UCSD-AML1 (cell line): ENCODE data around the gene PRLH.
"Not testable (repeated sequence)": the region's sequence is repeated elsewhere in the genome, so short reads cannot be mapped to it uniquely, and the experiment has no call there.

ENCODE experiments used
- DNase-seq: peaks from one replicate; lab custom pipeline; 2025; ENCODE audit not compliant: unreplicated experiment; lab: John Stamatoyannopoulos, UW

The PRLH gene

GRCh38 chr2:237599465-237600110 is 33.2 kb downstream of the PRLH start:
- no peak for DNase-seq

- no peak for DNase-seq
These were observed 34.0 kb downstream of the PRLH start for GRCh38 chr2:237600205-237600846.

DNA sequence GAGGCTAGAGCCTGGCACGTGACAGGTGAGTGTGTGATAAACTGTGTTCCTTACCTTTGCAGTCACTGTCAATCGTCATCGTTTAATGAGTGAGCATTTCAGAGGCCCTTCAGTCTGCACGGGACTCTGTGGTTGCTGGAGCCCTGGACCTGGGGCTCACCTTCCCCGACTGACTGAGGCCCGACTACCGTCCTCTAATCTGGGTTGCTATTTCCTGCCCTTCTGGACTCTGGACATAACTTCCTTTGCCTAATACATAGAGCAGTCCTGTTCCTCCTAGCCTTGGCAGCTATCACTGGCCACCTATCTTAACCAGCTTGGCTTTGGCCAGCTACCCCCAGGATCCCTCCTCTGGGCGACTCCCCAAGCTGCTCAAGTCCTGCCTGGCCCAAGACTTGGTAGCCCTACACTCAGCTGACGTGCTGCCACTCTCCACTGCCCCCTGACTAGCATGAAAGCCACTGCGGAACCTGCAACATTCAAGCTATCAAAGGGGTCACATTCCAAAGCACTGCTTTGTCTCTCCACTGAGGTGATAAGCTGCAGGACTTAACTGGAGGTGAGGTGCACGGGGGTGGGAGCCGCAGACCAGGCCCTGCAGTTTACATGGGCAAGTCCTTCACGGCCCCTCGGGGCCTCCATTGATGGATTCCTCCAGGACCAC is 35.2 kb downstream of the PRLH start:
- DNase-seq: no peak

DNA sequence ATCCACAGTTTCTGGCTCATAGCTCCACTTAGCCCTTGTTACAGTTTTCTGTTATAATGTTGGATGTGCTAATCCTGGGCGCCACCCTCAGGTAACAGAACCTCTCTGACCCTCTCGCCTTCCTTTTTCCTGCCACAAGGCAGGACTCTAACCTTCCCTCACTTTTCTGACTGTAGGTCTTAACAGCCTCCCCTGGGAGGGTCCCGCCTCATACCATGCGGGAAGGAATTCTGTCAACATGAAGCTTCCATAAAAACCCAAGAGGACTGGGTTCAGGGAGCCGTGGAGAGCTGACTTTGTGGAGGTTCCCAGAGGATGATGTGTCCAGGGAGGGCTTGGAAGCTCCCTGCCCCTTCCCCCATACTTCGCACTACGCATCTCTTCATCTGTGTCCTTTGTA is 36.0 kb downstream of the PRLH start:
- no peak for DNase-seq

GRCh38 chr2:237603049-237603717 is 36.8 kb downstream of the PRLH start:
- no peak for DNase-seq

GRCh38 chr2:237603718-237604362 is 37.5 kb downstream of the PRLH start:
- peak; percentile 53 for DNase-seq

DNA sequence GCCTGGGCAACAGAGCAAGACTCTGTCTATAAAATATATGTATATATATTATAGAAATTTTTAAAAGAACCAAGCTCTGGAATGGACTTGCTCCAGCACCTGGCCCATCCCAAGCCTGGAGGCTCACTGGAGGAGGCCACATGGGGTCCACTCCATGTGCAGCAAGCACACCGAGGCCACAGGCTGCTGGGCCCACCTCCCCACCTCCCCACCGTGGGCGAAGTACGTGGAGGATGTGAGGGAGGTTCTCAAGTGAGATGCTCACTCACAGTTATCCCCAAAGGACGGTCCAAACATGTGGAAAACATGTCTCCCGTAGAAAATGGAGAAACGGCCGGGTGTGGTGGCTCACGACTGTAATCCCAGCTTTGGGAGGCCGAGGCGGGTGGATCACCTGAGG is 38.0 kb downstream of the PRLH start:
- no peak for DNase-seq

GRCh38 chr2:237604960-237605359 is 38.6 kb downstream of the PRLH start:
- peak; percentile 32 for DNase-seq

- not testable (repeated sequence) for DNase-seq
These were observed 40.1 kb downstream of the PRLH start for GRCh38 chr2:237606522-237606921.

GRCh38 chr2:237612527-237613357 is 46.4 kb downstream of the PRLH start:
- no peak for DNase-seq

GRCh38 chr2:237613679-237614078 is 47.3 kb downstream of the PRLH start:
- no peak for DNase-seq

- DNase-seq: peak; percentile 58
These were observed 47.9 kb downstream of the PRLH start for GRCh38 chr2:237614151-237614720.

- DNase-seq: no peak
These were observed 49.4 kb downstream of the PRLH start for GRCh38 chr2:237615631-237616249.

- no peak for DNase-seq
These were observed 50.0 kb downstream of the PRLH start for GRCh38 chr2:237616373-237616733.
